ENCODE data around the gene CRIM1.
A peak's percentile ranks its signal among the peaks of the same experiment; 100 is the strongest.

CRIM1 gene

DNA sequence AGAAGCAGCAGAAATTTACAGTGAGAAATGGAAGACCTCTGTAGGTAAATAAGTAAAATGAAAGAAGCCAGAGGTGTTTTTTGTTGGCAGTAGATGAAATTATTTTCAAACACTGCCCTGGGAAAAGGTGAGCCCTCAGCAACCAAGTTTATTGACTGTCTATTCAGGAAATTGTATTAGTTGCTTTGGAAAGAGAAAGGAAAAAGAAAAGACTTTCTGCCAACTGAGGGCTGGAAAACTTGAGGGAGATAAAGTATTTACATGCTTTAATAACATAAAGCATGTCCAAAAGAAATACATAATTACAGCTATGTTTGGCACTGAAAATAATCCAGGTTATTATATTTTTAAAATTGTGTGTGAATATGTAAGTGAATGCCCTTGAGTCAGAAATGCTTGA, 14.7 kb downstream of the CRIM1 start:
- H3K4me3 ChIP-seq (ENCODE audit: control insufficient read depth, low read depth, low read length) = no peak overlapping the region
- TF ChIP-seq CTCF (IDR thresholded peaks at IDR 0.05; ENCODE audit: control insufficient read depth, insufficient read depth, low read depth, low read length, missing control alignments) = no peak

GRCh38 chr2:36371070-36371874, 15.7 kb downstream of the CRIM1 start:
- no peak for DNase-seq (ENCODE audit: low read depth)
- H3K4me3 ChIP-seq (ENCODE audit: control insufficient read depth, low read depth, low read length) = no peak overlapping the region
- no peak for TF ChIP-seq CTCF (IDR thresholded peaks at IDR 0.05; ENCODE audit: control insufficient read depth, insufficient read depth, low read depth, low read length, missing control alignments)

More for the DNA sequence above, 14.7 kb downstream of the CRIM1 start:
- DNase-seq (ENCODE audit: low read depth) = no peak

- TF ChIP-seq CTCF (IDR thresholded peaks at IDR 0.05; ENCODE audit: control insufficient read depth, insufficient read depth, low read depth, low read length, missing control alignments) = no peak
- no peak overlapping the region for H3K4me3 ChIP-seq (ENCODE audit: control insufficient read depth, low read depth, low read length)
- peak; percentile 77 for DNase-seq (ENCODE audit: low read depth)
Measured at GRCh38 chr2:36371928-36372391, 16.4 kb downstream of the CRIM1 start.

GRCh38 chr2:36373149-36373926, 17.8 kb downstream of the CRIM1 start:
- no peak overlapping the region for H3K4me3 ChIP-seq (ENCODE audit: control insufficient read depth, low read depth, low read length)
- no peak for TF ChIP-seq CTCF (IDR thresholded peaks at IDR 0.05; ENCODE audit: control insufficient read depth, insufficient read depth, low read depth, low read length, missing control alignments)
- no peak for DNase-seq (ENCODE audit: low read depth)

- no peak for TF ChIP-seq CTCF (IDR thresholded peaks at IDR 0.05; ENCODE audit: control insufficient read depth, insufficient read depth, low read depth, low read length, missing control alignments)
- DNase-seq (ENCODE audit: low read depth) = no peak
- H3K4me3 ChIP-seq (ENCODE audit: control insufficient read depth, low read depth, low read length) = no peak overlapping the region
Measured at GRCh38 chr2:36374585-36374984, 19.0 kb downstream of the CRIM1 start.

- DNase-seq (ENCODE audit: low read depth) = no peak
- no peak for TF ChIP-seq CTCF (IDR thresholded peaks at IDR 0.05; ENCODE audit: control insufficient read depth, insufficient read depth, low read depth, low read length, missing control alignments)
- H3K4me3 ChIP-seq (ENCODE audit: control insufficient read depth, low read depth, low read length) = no peak overlapping the region
Measured at GRCh38 chr2:36376319-36376765, 20.8 kb downstream of the CRIM1 start.
